HEK293 (cell line): ENCODE measurements around the gene FBRSL1.

Experiments
- CTCF ChIP-seq: fragments of 450-650 bp; formaldehyde crosslinking; IDR thresholded peaks from 2 replicates; pipeline ENCODE4 v1.5.1; 2016; ENCODE audit warnings: missing biosample characterization, missing genetic modification characterization
- MYNN ChIP-seq: fragments of 450-650 bp; formaldehyde crosslinking; IDR thresholded peaks from 2 replicates; pipeline ENCODE4 v1.5.1; 2016; ENCODE audit warnings: missing biosample characterization, missing genetic modification characterization, borderline replicate concordance
- MZF1 ChIP-seq: fragments of 450-650 bp; formaldehyde crosslinking; IDR thresholded peaks from 2 replicates; pipeline ENCODE4 v1.5.1; 2017; ENCODE audit warnings: missing biosample characterization, missing genetic modification characterization, borderline replicate concordance
- PATZ1 ChIP-seq: fragments of 450-650 bp; formaldehyde crosslinking; IDR thresholded peaks from 2 replicates; pipeline ENCODE4 v1.5.1; 2016; ENCODE audit warnings: missing biosample characterization, missing genetic modification characterization
- PBX3 ChIP-seq: sonication (generic); formaldehyde crosslinking; IDR thresholded peaks from 2 replicates; pipeline ENCODE4 v1.8.1; 2022; ENCODE audit warnings: mild to moderate bottlenecking, moderate library complexity, missing genetic modification reagents
- REST ChIP-seq: fragments of 450-650 bp; formaldehyde crosslinking; IDR thresholded peaks from 2 replicates; pipeline ENCODE4 v1.5.1; 2016; ENCODE audit warnings: missing biosample characterization, missing genetic modification characterization
- ZBTB49 ChIP-seq: fragments of 450-650 bp; formaldehyde crosslinking; IDR thresholded peaks from 2 replicates; pipeline ENCODE4 v1.5.1; 2016; ENCODE audit warnings: missing biosample characterization, missing genetic modification characterization, low read depth
- ZNF114 ChIP-seq: fragments of 450-650 bp; formaldehyde crosslinking; IDR thresholded peaks from 2 replicates; pipeline ENCODE4 v1.5.0; 2017; ENCODE audit warnings: missing biosample characterization, missing genetic modification characterization
- ZNF133 ChIP-seq: fragments of 450-650 bp; formaldehyde crosslinking; IDR thresholded peaks from 2 replicates; pipeline ENCODE4 v1.5.1; 2016; ENCODE audit warnings: missing biosample characterization, missing genetic modification characterization
- ZNF138 ChIP-seq: fragments of 450-650 bp; formaldehyde crosslinking; IDR thresholded peaks from 2 replicates; pipeline ENCODE4 v1.5.1; 2016; ENCODE audit warnings: missing biosample characterization, missing genetic modification characterization, borderline replicate concordance
- ZNF354C ChIP-seq: fragments of 450-650 bp; formaldehyde crosslinking; IDR thresholded peaks from 2 replicates; pipeline ENCODE4 v1.5.1; 2016; ENCODE audit warnings: missing biosample characterization, missing genetic modification characterization, low read depth, borderline replicate concordance
- ZNF660 ChIP-seq: fragments of 450-650 bp; IDR thresholded peaks from 2 replicates; pipeline ENCODE4 v1.5.1; 2018; ENCODE audit warnings: missing biosample characterization, mild to moderate bottlenecking, missing genetic modification characterization
- ZNF701 ChIP-seq: fragments of 450-650 bp; formaldehyde crosslinking; IDR thresholded peaks from 2 replicates; pipeline ENCODE4 v1.5.1; 2016; ENCODE audit warnings: missing biosample characterization, missing genetic modification characterization
- ZNF785 ChIP-seq: fragments of 450-650 bp; formaldehyde crosslinking; IDR thresholded peaks from 2 replicates; pipeline ENCODE4 v1.5.1; 2016; ENCODE audit warnings: missing biosample characterization, missing genetic modification characterization

GRCh38 chr12:132544080-132544397 is 54.1 kb downstream of the FBRSL1 start:
- TF ChIP-seq CTCF, result no peak
- no peak for TF ChIP-seq ZBTB49 (tag by site-specific recombination)
- no peak for TF ChIP-seq MYNN
- TF ChIP-seq ZNF114 (tag by site-specific recombination), result no peak
- no peak for TF ChIP-seq ZNF660 (tag by site-specific recombination)
- TF ChIP-seq PATZ1 (tag by site-specific recombination), result no peak
- TF ChIP-seq ZNF138 (tag by site-specific recombination), result no peak
- TF ChIP-seq ZNF785 (tag by site-specific recombination), result no peak
- TF ChIP-seq ZNF133, result no peak
- TF ChIP-seq PBX3 (CRISPR knock-in tag), result no peak
- TF ChIP-seq REST (tag by site-specific recombination), result no peak
- no peak for TF ChIP-seq ZNF354C
- no peak for TF ChIP-seq ZNF701 (tag by site-specific recombination)
- no peak for TF ChIP-seq MZF1 (tag by site-specific recombination)
